Testis (tissue), 3 donors: ENCODE results near the gene CLDN5. TPM values are rescaled to one million over a fixed set of nuclear protein-coding genes. Genes with fewer than 3 reads are reported as not detected.

Source experiments
- DNase-seq: peaks from one replicate; pipeline ENCODE4 v3.0.0-alpha.2; 2019
- H3K27ac ChIP-seq, 2 donors: fragments of 200-600 bp; sonication (generic); one replicate each; pipeline ENCODE4 v1.5.1; 2019
- H3K27me3 ChIP-seq: fragments of 200-600 bp; sonication (generic); one replicate; pipeline ENCODE4 v1.5.1; 2019
- H3K36me3 ChIP-seq: fragments of 200-600 bp; sonication (generic); one replicate; pipeline ENCODE4 v1.5.1; 2017; ENCODE audit warnings: low read depth; ENCODE audit errors: missing control alignments
- H3K4me1 ChIP-seq: fragments of 200-600 bp; sonication (generic); one replicate; pipeline ENCODE4 v1.5.1; 2019
- H3K4me3 ChIP-seq, 2 donors: fragments of 200-600 bp; sonication (generic); one replicate each; pipeline ENCODE4 v1.5.1; 2017 to 2019
- H3K9me3 ChIP-seq: fragments of 200-600 bp; sonication (generic); one replicate; pipeline ENCODE4 v1.5.1; 2017
- CTCF ChIP-seq, 3 experiments: fragments of 450-650 bp in 2 of 3; fragments of 200-600 bp in 1 of 3; sonication (generic) in 1 of 3; IDR thresholded peaks; one replicate each; pipeline ENCODE4 v1.5.1; 2016 to 2019; ENCODE audit warnings: antibody characterized with exemption in 3 of 3, mild to moderate bottlenecking in 2 of 3, moderate library complexity in 1 of 3
- POLR2A ChIP-seq: fragments of 450-650 bp; IDR thresholded peaks from one replicate; pipeline ENCODE4 v1.6.1; 2017; ENCODE audit warnings: antibody characterized with exemption, mild to moderate bottlenecking, moderate library complexity
- WGBS, 2 donors: methylation state at CpG; one replicate each; pipeline ENCODE4 v1.1.5; 2018; 5-methylcytosine and 5-hydroxymethylcytosine counted together
- intact Hi-C: fragments of 100-400 bp; cut with DNase I; formaldehyde crosslinking; loops from one replicate; pipeline ENCODE4 v1.15.1; 2023; ENCODE audit warnings: low total_unique reads
- polyA plus RNA-seq: library from polyadenylated mRNA; stranded (reverse); fragments of 350-450 nt; fragmentation: Illumina TruSeq; extraction: RNeasy Lipid Tissue Mini Kit (QIAGEN cat#74804); gene quantifications from one replicate; pipeline ENCODE4 v1.2.3, GENCODE V29; 2014; ENCODE audit warnings: low read depth, low replicate concordance; ENCODE audit not compliant: insufficient read depth
- total RNA-seq, 2 donors: library from RNA; depleted of rRNA; stranded (reverse); fragments of >200 nt; gene quantifications; one replicate each; pipeline ENCODE4 v1.2.3, GENCODE V29; 2016

CLDN5 gene
- total and polyA plus RNA-seq, 3 donors from 2014 or later: 10.4 to 42.0 (median 29.2) TPM

GRCh38 chr22:19526076-19526701 lies 2.0 kb upstream of the CLDN5 start:
- TF ChIP-seq CTCF (IDR thresholded peaks at IDR 0.05) (no peak), POLR2A (no peak)
- H3K4me1 ChIP-seq: peaks cover 8% of the 10 kb centered on the region
- intact Hi-C loops: no loop called here
- H3K4me3 ChIP-seq: no peak overlapping the region
- H3K9me3 ChIP-seq: no peaks in the 10 kb centered on the region
- no peaks in the 10 kb centered on the region for H3K36me3 ChIP-seq
- H3K27ac ChIP-seq: no peak overlapping the region
- DNase-seq: no peak
- WGBS, 2 donors: 93 to 97% methylated on average over 11 of the region's 11 CpGs
- H3K27me3 ChIP-seq: no peaks in the 10 kb centered on the region

DNA sequence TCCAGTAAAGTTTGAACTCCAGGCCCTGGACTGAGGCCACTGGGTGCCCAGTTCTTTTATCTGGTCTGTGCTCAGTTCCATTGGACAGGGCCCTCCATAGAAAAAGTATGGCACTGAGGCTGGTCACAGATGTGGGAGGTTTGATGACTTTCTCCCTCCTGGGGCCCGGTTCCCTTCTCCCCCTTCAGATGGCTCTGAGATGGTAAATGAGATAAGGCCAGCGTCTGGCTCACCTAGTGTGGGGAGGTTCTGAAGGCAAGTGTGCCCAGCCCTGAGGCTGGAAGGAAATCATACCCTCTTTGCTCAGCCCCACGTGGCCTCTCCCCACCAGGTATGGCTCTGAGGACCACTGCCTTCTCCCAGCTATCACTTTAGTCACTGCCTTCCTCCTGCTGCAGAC lies 1.5 kb upstream of the CLDN5 start:
- H3K27me3 ChIP-seq: no peaks in the 10 kb centered on the region
- no peaks in the 10 kb centered on the region for H3K9me3 ChIP-seq
- H3K36me3 ChIP-seq: no peaks in the 10 kb centered on the region
- 65 to 74% methylated on average over 3 of the region's 3 CpGs for WGBS, 2 donors
- no peak overlapping the region for H3K27ac ChIP-seq
- intact Hi-C loops: no loop called here
- DNase-seq: no peak
- peaks cover 8% of the 10 kb centered on the region for H3K4me1 ChIP-seq
- no peak for TF ChIP-seq CTCF (IDR thresholded peaks at IDR 0.05)
- no peak for TF ChIP-seq POLR2A
- no peak overlapping the region for H3K4me3 ChIP-seq

GRCh38 chr22:19525116-19525660 lies 978 bp upstream of the CLDN5 start:
- Histone ChIP-seq H3K27ac (peak overlapping the region; percentile 36 to 39), H3K27me3 (no peaks in the 10 kb centered on the region), H3K4me3 (peak overlapping the region; percentile 37 to 53), H3K36me3 (no peaks in the 10 kb centered on the region), H3K9me3 (no peaks in the 10 kb centered on the region), H3K4me1 (peaks cover 8% of the 10 kb centered on the region)
- TF ChIP-seq CTCF (IDR thresholded peaks at IDR 0.05): no peak
- TF ChIP-seq POLR2A: no peak
- intact Hi-C loops: no loop called here
- WGBS, 2 donors: 48 to 71% methylated on average over 8 to 15 of the region's 15 CpGs
- no peak for DNase-seq

GRCh38 chr22:19523240-19524169 lies 705 bp downstream of the CLDN5 start:
- intact Hi-C loops: no loop called here
- Histone ChIP-seq H3K36me3 (no peaks in the 10 kb centered on the region), H3K27me3 (no peaks in the 10 kb centered on the region), H3K4me3 (peak overlapping the region; percentile 37 to 53), H3K4me1 (peaks cover 8% of the 10 kb centered on the region), H3K9me3 (no peaks in the 10 kb centered on the region), H3K27ac (no peak overlapping the region)
- no peak for DNase-seq
- 3 to 5% methylated on average over 33 to 96 of the region's 99 CpGs for WGBS, 2 donors
- no peak for TF ChIP-seq CTCF (IDR thresholded peaks at IDR 0.05)
